Heart right ventricle (tissue), 16 donors: ENCODE measurements around the gene SLC2A10. TPM values are rescaled to one million over a fixed set of nuclear protein-coding genes. Genes with fewer than 3 reads are reported as not detected.

Source experiments
- ATAC-seq, 8 donors: fragments of 200-7000 bp; cut with Tn5 transposase; one replicate each; pipeline ENCODE4 v1.9.1; 2020; ENCODE audit warnings: mild to moderate bottlenecking in 8 of 8, moderate library complexity in 8 of 8, moderate number of reproducible peaks in 1 of 8
- DNase-seq, 2 donors: peaks; one replicate each; pipeline ENCODE4 v3.0.0-alpha.2; 2020
- H3K27ac ChIP-seq, 10 donors: fragments of 200-600 bp; sonication (generic) in 2 of 10; one replicate each; pipeline versions ENCODE4 v1.5.0 to v1.8.0; 2020 to 2022; ENCODE audit warnings: mild to moderate bottlenecking in 3 of 10
- H3K27me3 ChIP-seq, 7 donors: fragments of 200-600 bp; one replicate each; pipeline ENCODE4 v1.8.0; 2021 to 2022; ENCODE audit warnings: mild to moderate bottlenecking in 2 of 7
- H3K36me3 ChIP-seq, 9 donors: fragments of 200-600 bp; sonication (generic) in 1 of 9; one replicate each; pipeline versions ENCODE4 v1.5.0 to v1.8.0; 2020 to 2022; ENCODE audit warnings: mild to moderate bottlenecking in 2 of 9
- H3K4me1 ChIP-seq, 9 donors: fragments of 200-600 bp; sonication (generic) in 1 of 9; one replicate each; pipeline versions ENCODE4 v1.5.0 to v1.8.0; 2020 to 2022; ENCODE audit warnings: mild to moderate bottlenecking in 4 of 9
- H3K4me3 ChIP-seq, 10 donors: fragments of 200-600 bp; sonication (generic) in 2 of 10; one replicate each; pipeline versions ENCODE4 v1.5.0 to v1.8.0; 2020 to 2022; ENCODE audit warnings: mild to moderate bottlenecking in 7 of 10, moderate library complexity in 2 of 10
- H3K9me3 ChIP-seq, 11 donors: fragments of 200-600 bp in 10 of 11; sonication (generic) in 2 of 11; one replicate each; pipeline versions ENCODE4 v1.5.0 to v1.8.0; 2013 to 2022; ENCODE audit warnings: mild to moderate bottlenecking in 2 of 11, control low read depth in 1 of 11, moderate library complexity in 1 of 11
- CTCF ChIP-seq, 9 donors: fragments of 200-600 bp; sonication (generic) in 2 of 9; IDR thresholded peaks; one replicate each; pipeline versions ENCODE4 v1.5.0 to v1.8.0; 2021 to 2022; ENCODE audit warnings: antibody characterized with exemption in 9 of 9, mild to moderate bottlenecking in 5 of 9, moderate library complexity in 1 of 9
- WGBS, 2 donors: extraction: QIAGEN DNeasy Blood & Tissue Kit; methylation state at CpG; one replicate each; pipeline ENCODE4 v1.1.7; 2013; ENCODE audit warnings: inconsistent platforms in 1 of 2; 5-methylcytosine and 5-hydroxymethylcytosine counted together
- intact Hi-C, 10 donors: fragments of 100-400 bp; cut with DNase I; formaldehyde crosslinking; loops; one replicate each; pipeline versions ENCODE4 v1.11.1 to v1.14.2; 2022
- polyA plus RNA-seq, 2 donors: library from polyadenylated mRNA; stranded (reverse); fragments of 200-250 nt; gene quantifications; one replicate each; pipeline ENCODE4 v1.2.3, GENCODE V29; 2013
- total RNA-seq, 10 donors: library from RNA; stranded (reverse); fragmentation: NEBNext Ultra II Directional in 3 of 10; extraction: Animal tissue kit (Norgen Biotek cat#: 25700) in 3 of 10; gene quantifications; one replicate each; pipeline versions ENCODE4 v1.2.1 to v1.2.4, GENCODE V29; 2021 to 2023
- donor health status: Arrhythmogenic right ventricular cardiomyopathy.
- donor health status: ischemic (EF 13 %, LVEDD 7.1; RV severe dilation, severe dysfunction).
- donor health status: healthy with polysubstance abuse.
- donor health status: DM: no; HTN: yes; CAD: no.
- donor health status: DM: no; HTN: no; CAD: no.
- donor health status: ischemic (EF 25% LVEDD 6.9; RV normal size, moderate dysfunction).
- donor health status: ischemic (EF 25% LVEDD 5.7; RV mildly dilated, moderate dysfunction).
- donor health status: healthy.
- donor health status: DM: yes; HTN: yes; CAD: no.
- donor health status: Ischemic cardiomyopathy.
- donor health status: ischemic (EF 35%, LVEDD 5.7; RV mildly dilated, moderate dysfunction).
- donor health status: nonischemic (EF 11% LVEDD 7.7; RV severe dilation, severe dysfunction).
- donor health status: DM: yes; HTN: yes; CAD: no.
- donor health status: PGD.
- donor health status: ischemic (EF 29% LVEDD 5.4; RV normal size, mild dysfunction).
- donor health status: nonischemic (EF 23%, LVEDD 6.1; RV moderate dilation, normal function).

Gene SLC2A10
- total and polyA plus RNA-seq, 12 donors, result 1.1 to 5.2 (median 2.5) TPM

DNA sequence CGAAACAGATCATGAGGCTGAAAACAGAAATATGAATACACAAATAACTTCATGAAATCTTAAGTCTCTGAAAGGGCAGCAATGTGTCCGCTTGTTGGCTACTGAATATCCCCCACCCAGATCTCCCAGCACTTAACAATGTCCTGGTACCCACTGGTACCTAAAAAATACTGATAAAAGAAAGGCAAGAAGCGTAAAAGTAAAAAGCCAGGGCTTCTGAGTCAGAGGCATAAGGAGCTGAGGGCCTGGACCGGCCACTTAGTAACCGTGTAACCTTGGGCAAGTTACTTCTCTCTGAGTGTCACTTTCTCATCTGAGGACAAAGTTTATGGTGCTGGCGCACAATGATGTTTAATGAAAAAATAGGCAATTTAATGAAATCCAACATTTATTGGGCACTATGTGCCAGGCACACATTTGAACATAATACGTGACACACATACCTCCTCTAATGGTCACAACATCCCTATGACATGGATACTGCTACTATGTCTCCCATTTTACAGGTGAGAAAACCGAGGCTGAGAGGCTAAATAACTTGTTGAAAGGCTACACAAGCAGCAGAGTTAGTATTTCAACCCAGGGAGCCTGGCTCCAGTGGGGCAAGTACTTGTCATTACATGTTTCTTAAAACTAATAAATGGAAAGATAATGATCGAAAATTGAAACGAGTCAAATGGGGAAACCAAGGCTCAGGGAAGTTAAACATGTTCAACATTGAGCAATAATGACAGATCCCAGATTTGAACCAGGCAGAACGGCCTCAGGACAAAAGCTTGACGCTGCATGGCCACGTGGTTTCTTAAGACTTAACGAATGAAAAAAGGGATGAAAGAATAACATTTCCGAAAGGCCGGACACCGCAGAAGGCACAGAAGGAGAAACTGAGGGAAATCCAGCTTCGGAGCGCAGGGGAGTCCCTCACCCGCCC is 21.0 kb upstream of the SLC2A10 start:
- Histone ChIP-seq H3K9me3 (peaks cover 0 to 3% (median 0%) of the 10 kb centered on the region in 11 donors), H3K27me3 (no peaks in the 10 kb centered on the region), H3K36me3 (peaks cover 0 to 27% (median 8%) of the 10 kb centered on the region in 9 donors), H3K27ac (peak overlapping the region in 9 of 10 donors; percentile 87 to 99 (median 95)), H3K4me3 (peak overlapping the region; percentile 65 to 95 (median 83)), H3K4me1 (peaks cover 3 to 55% (median 34%) of the 10 kb centered on the region in 9 donors)
- intact Hi-C loops, result loop anchor here in 2 of 10 donors (10.0 kb wide), 2 partner anchors 164 to 554 kb away; no protein-coding TSS in a partner anchor
- DNase-seq (no peak), ATAC-seq (no peak)
- 21 to 22% methylated on average over 20 of the region's 20 CpGs for WGBS, 2 donors
- TF ChIP-seq CTCF (IDR thresholded peaks at IDR 0.05), result no peak

GRCh38 chr20:46689082-46689753 is 20.2 kb upstream of the SLC2A10 start, which contains the start of gene TP53RK:
Gene TP53RK (minus strand): TSS chr20:46689444. CDS start chr20:46689414, 30 bp downstream.
- Histone ChIP-seq H3K4me1 (peaks cover 3 to 47% (median 28%) of the 10 kb centered on the region in 9 donors), H3K27ac (peak within 1 kb of the TSS; percentile 81 to 99 (median 94)), H3K4me3 (peak within 1 kb of the TSS; percentile 65 to 95 (median 83)), H3K36me3 (peaks cover 0 to 27% (median 8%) of the 10 kb centered on the region in 9 donors), H3K9me3 (peaks cover 0 to 3% (median 0%) of the 10 kb centered on the region in 11 donors), H3K27me3 (no peaks in the 10 kb centered on the region)
- intact Hi-C loops, result loop anchor here in 2 of 10 donors (10.0 kb wide), 2 partner anchors 164 to 554 kb away; no protein-coding TSS in a partner anchor
- 0% methylated on average over 71 of the region's 71 CpGs for WGBS, 2 donors
- peak in 7 of 9 donors; percentile 14 to 53 (median 41) for TF ChIP-seq CTCF (IDR thresholded peaks at IDR 0.05)
- ATAC-seq (peak; percentile 97 to 99 (median 98)), DNase-seq (peak; percentile 98 to 99)

DNA sequence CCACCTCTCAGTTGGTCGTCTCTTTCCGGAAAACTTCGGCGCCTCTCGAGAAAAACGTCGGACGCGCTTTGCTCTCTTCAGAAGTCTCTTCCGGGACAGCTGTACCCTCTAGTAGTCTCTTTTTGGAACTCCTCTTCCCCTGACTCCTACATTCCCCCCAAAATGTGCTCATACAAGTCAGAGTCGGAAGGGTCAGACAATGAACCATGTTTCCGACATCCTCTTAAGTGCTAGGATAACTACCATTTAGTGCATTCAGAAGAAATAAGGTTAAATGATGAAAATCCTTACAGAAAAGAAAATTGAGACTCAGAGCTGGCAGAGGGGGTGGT is 19.7 kb upstream of the SLC2A10 start:
- peaks cover 3 to 42% (median 29%) of the 10 kb centered on the region in 9 donors for H3K4me1 ChIP-seq
- H3K27me3 ChIP-seq, result no peaks in the 10 kb centered on the region
- H3K36me3 ChIP-seq, result peaks cover 0 to 23% (median 8%) of the 10 kb centered on the region in 9 donors
- WGBS, 2 donors, result 0% methylated on average over 12 of the region's 12 CpGs
- H3K4me3 ChIP-seq, result peak overlapping the region; percentile 65 to 95 (median 83)
- peak overlapping the region in 9 of 10 donors; percentile 87 to 99 (median 95) for H3K27ac ChIP-seq
- TF ChIP-seq CTCF (IDR thresholded peaks at IDR 0.05), result no peak
- peaks cover 0 to 3% (median 0%) of the 10 kb centered on the region in 11 donors for H3K9me3 ChIP-seq
- no peak for ATAC-seq
- no peak for DNase-seq
- intact Hi-C loops, result loop anchor here in 2 of 10 donors (10.0 kb wide), 2 partner anchors 165 to 555 kb away; no protein-coding TSS in a partner anchor
